HCT116 (cell line): ENCODE data around the gene STXBP5. TPM values are rescaled to one million over a fixed set of nuclear protein-coding genes. Genes with fewer than 3 reads are reported as not detected.

Source experiments
- ATAC-seq: fragments of 200-7000 bp; cut with Tn5 transposase; 2 replicates; pipeline ENCODE4 v1.9.1; 2020; ENCODE audit warnings: mild to moderate bottlenecking, moderate library complexity
- BruUV-seq: library from RNA; stranded (reverse); fragments of 400-500 nt; replicated peaks from 2 replicates; lab custom pipeline; 2021; lab: Mats Ljungman, UMichigan
- CTCF ChIA-PET: fragments of 300-600 bp; sonication (Branson Sonifier 250); formaldehyde crosslinking; loops from one replicate; lab custom pipeline; 2021; ENCODE audit warnings: antibody characterized with exemption; lab: Charles Lee
- POLR2A ChIA-PET: fragments of 300-600, 350-600 bp; sonication (Branson Sonifier 250); formaldehyde crosslinking; loops from one replicate; lab custom pipeline; 2021; ENCODE audit warnings: antibody characterized with exemption; lab: Charles Lee
- RAD21 ChIA-PET, 2 experiments: fragments of 300-600 bp; sonication (Branson Sonifier 250); formaldehyde crosslinking; loops; one replicate each; lab custom pipeline; 2023; ENCODE audit warnings: low total read pairs in 2 of 2; ENCODE audit not compliant: uncharacterized antibody in 2 of 2, unreplicated experiment in 2 of 2, low non-redundant PET in 1 of 2; lab: Charles Lee
- DNase-seq: peaks from one replicate; pipeline ENCODE4 v3.0.0-alpha.2; 2010; ENCODE audit warnings: low read depth, low spot score
- H2AFZ ChIP-seq: fragments of 200-600 bp; shearing (Covaris generic), sonication (generic); 2 replicates; pipeline ENCODE4 v1.6.1; 2017; ENCODE audit warnings: low read depth, mixed run types, mixed read lengths, antibody characterized with exemption, low read length; ENCODE audit not compliant: poor library complexity, severe bottlenecking
- H3K27ac ChIP-seq: 2 replicates; pipeline ENCODE4 v1.5.1; 2012; ENCODE audit warnings: low read depth, low read length
- H3K27me3 ChIP-seq: fragments of 200-600 bp; sonication (generic); 2 replicates; pipeline ENCODE4 v1.6.1; 2016; ENCODE audit warnings: mixed run types, low read length, mixed read lengths; ENCODE audit not compliant: insufficient read depth
- H3K36me3 ChIP-seq, 2 experiments: fragments of 200-500 bp in 1 of 2; fragments of 200-600 bp in 1 of 2; sonication (Bioruptor generic) in 1 of 2; sonication (generic) in 1 of 2; 2 replicates each; pipeline versions ENCODE4 v1.5.1 to v1.6.1; 2014 to 2016; ENCODE audit warnings: low read length in 2 of 2, inconsistent platforms in 1 of 2, mixed read lengths in 1 of 2, mixed run types in 1 of 2; ENCODE audit not compliant: insufficient read depth in 2 of 2, control insufficient read depth in 1 of 2
- H3K4me1 ChIP-seq, 2 experiments: fragments of 200-600 bp in 1 of 2; sonication (generic) in 1 of 2; 2 replicates each; pipeline versions ENCODE4 v1.5.1 to v1.6.1; 2012 to 2017; ENCODE audit warnings: low read length in 2 of 2, inconsistent platforms in 1 of 2, mild to moderate bottlenecking in 1 of 2, mixed read lengths in 1 of 2, mixed run types in 1 of 2, moderate library complexity in 1 of 2; ENCODE audit not compliant: insufficient read depth in 2 of 2, control insufficient read depth in 1 of 2
- H3K4me2 ChIP-seq: fragments of 200-600 bp; sonication (generic); 2 replicates; pipeline ENCODE4 v1.6.1; 2017; ENCODE audit warnings: mixed run types, low read length, mixed read lengths
- H3K4me3 ChIP-seq, 2 experiments: fragments of 200-600 bp in 1 of 2; sonication (generic) in 1 of 2; replicated peaks in 1 of 2; 2 replicates each; pipeline ENCODE4 v1.5.1; 2011 to 2016; ENCODE audit warnings: low read length in 2 of 2, control low read depth in 1 of 2, low read depth in 1 of 2, mild to moderate bottlenecking in 1 of 2, mixed read lengths in 1 of 2, mixed run types in 1 of 2
- H3K79me2 ChIP-seq: fragments of 200-600 bp; sonication (generic); 2 replicates; pipeline ENCODE4 v1.6.1; 2017; ENCODE audit warnings: mild to moderate bottlenecking, mixed run types, low read length, moderate library complexity, mixed read lengths; ENCODE audit not compliant: insufficient read depth
- H3K9ac ChIP-seq: fragments of 200-600 bp; sonication (generic); 2 replicates; pipeline ENCODE4 v1.6.1; 2016; ENCODE audit warnings: low read length, mixed read lengths
- H3K9me2 ChIP-seq: fragments of 200-600 bp; sonication (generic), shearing (Covaris generic); 2 replicates; pipeline ENCODE4 v1.6.1; 2017; ENCODE audit warnings: mixed run types, mild to moderate bottlenecking, moderate library complexity; ENCODE audit not compliant: insufficient read depth
- H3K9me3 ChIP-seq, 2 experiments: fragments of 200-500 bp in 1 of 2; fragments of 200-600 bp in 1 of 2; sonication (Bioruptor generic) in 1 of 2; sonication (generic) in 1 of 2; 2 replicates each; pipeline ENCODE4 v1.6.1; 2014 to 2017; ENCODE audit warnings: low read length in 2 of 2, mixed read lengths in 2 of 2, inconsistent platforms in 1 of 2, low read depth in 1 of 2, mild to moderate bottlenecking in 1 of 2, mixed run types in 1 of 2, moderate library complexity in 1 of 2; ENCODE audit not compliant: control insufficient read depth in 1 of 2, insufficient read depth in 1 of 2
- H4K20me1 ChIP-seq: fragments of 200-600 bp; sonication (generic), shearing (Covaris generic); 2 replicates; pipeline ENCODE4 v1.6.1; 2017; ENCODE audit warnings: mixed run types, mild to moderate bottlenecking, moderate library complexity; ENCODE audit not compliant: insufficient read depth
- CBX3 ChIP-seq: IDR thresholded peaks from 2 replicates; pipeline ENCODE4 v1.6.1; 2012; ENCODE audit warnings: low read depth
- EGR1 ChIP-seq: IDR thresholded peaks from 2 replicates; pipeline ENCODE4 v1.6.1; 2012; ENCODE audit warnings: low read depth
- ELF1 ChIP-seq: IDR thresholded peaks from 2 replicates; pipeline ENCODE4 v1.6.1; 2012; ENCODE audit warnings: low read depth, borderline replicate concordance
- EZH2phosphoT487 ChIP-seq: fragments of 200-600 bp; IDR thresholded peaks from 2 replicates; pipeline ENCODE4 v1.6.1; 2018; ENCODE audit warnings: antibody characterized with exemption, borderline replicate concordance
- POLR2A ChIP-seq: IDR thresholded peaks from 2 replicates; pipeline ENCODE4 v1.7.0; 2011; ENCODE audit warnings: borderline replicate concordance; ENCODE audit not compliant: insufficient read depth, insufficient read length; ENCODE audit errors: extremely low read depth
- RAD21 ChIP-seq: IDR thresholded peaks from 2 replicates; pipeline ENCODE4 v1.6.1; 2012; ENCODE audit warnings: low read depth, mild to moderate bottlenecking
- SIN3A ChIP-seq: IDR thresholded peaks from 2 replicates; pipeline ENCODE4 v1.6.1; 2012; ENCODE audit warnings: low read depth
- SP1 ChIP-seq: IDR thresholded peaks from 2 replicates; pipeline ENCODE4 v1.6.1; 2012; ENCODE audit warnings: low read depth
- SRF ChIP-seq: IDR thresholded peaks from 2 replicates; pipeline ENCODE4 v1.6.1; 2012; ENCODE audit warnings: low read depth
- YY1 ChIP-seq: IDR thresholded peaks from 2 replicates; pipeline ENCODE4 v1.6.1; 2011; ENCODE audit warnings: low read length, low read depth, moderate library complexity, mild to moderate bottlenecking; ENCODE audit not compliant: insufficient replicate concordance; ENCODE audit errors: extremely low read depth
- ZFX ChIP-seq: fragments of 450-650 bp; IDR thresholded peaks from 2 replicates; pipeline ENCODE4 v1.6.1; 2017
- ZNF274 ChIP-seq: fragments of 200-500 bp; sonication (Bioruptor generic); IDR thresholded peaks from 2 replicates; pipeline ENCODE4 v1.6.1; 2014; ENCODE audit warnings: mild to moderate bottlenecking, low read depth, low read length, inconsistent platforms
- intact Hi-C: fragments of 100-400 bp; cut with micrococcal nuclease; formaldehyde crosslinking; loops from 2 replicates; pipeline ENCODE4 v1.10.0; 2022
- total RNA-seq: library from RNA; stranded (reverse); gene quantifications from one replicate; pipeline ENCODE4 v1.2.1, GENCODE V29; 2021; ENCODE audit not compliant: unreplicated experiment
- TF ChIP-seq, protein P1 (sequence below): IDR thresholded peaks from 2 replicates; pipeline ENCODE4 v1.6.1; 2011; ENCODE audit warnings: mild to moderate bottlenecking, low read length, moderate library complexity; ENCODE audit not compliant: insufficient replicate concordance; ENCODE audit errors: extremely low read depth
- TF ChIP-seq, protein P2 (sequence below), 3 experiments: fragments of 200-600 bp in 1 of 3; sonication (generic) in 1 of 3; IDR thresholded peaks in 2 of 3; conservative IDR thresholded peaks in 1 of 3; 2 replicates each; pipeline ENCODE4 v1.5.1; 2012 to 2017; ENCODE audit warnings: low read depth in 2 of 3, low read length in 2 of 3, antibody characterized with exemption in 1 of 3, borderline replicate concordance in 1 of 3, control low read depth in 1 of 3, mild to moderate bottlenecking in 1 of 3, mixed read lengths in 1 of 3, mixed run types in 1 of 3, moderate library complexity in 1 of 3; ENCODE audit not compliant: insufficient read depth in 1 of 3
- TF ChIP-seq, protein P3 (sequence below): IDR thresholded peaks from 2 replicates; pipeline ENCODE4 v1.6.1; 2012

The STXBP5 gene
- total RNA-seq, 1 experiment from 2014 or later: 12.6 TPM

DNA sequence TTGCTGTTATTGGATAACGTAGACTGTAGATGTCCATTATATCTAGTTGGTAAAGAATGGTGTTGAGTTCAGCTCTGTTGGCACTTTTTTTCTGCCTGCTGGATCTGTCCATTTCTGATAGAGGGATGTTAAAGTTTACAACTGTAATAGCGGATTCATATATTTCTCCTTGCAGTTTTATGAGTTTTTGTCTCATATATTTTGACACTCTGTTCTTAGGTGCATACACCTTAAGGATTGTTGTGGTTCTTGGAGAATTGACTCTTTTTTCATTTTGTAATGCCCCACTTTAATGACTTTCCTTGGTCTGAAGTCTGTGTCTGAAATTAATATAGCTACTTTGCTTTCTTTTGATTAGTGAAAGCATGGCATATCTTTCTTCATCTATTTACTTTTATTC, 16.1 kb downstream of the STXBP5 start:
- Histone ChIP-seq H3K9me3 (no peaks in the 10 kb centered on the region), H3K79me2 (peaks cover 5% of the 10 kb centered on the region; the same call in 1 of the 2 replicates), H3K4me3 (no peak overlapping the region), H3K4me2 (no peak overlapping the region), H3K9me2 (no peaks in the 10 kb centered on the region), H4K20me1 (no peaks in the 10 kb centered on the region), H2AFZ (no peak overlapping the region), H3K27me3 (no peaks in the 10 kb centered on the region), H3K36me3 (no peaks in the 10 kb centered on the region), H3K9ac (no peak overlapping the region), H3K4me1 (no peaks in the 10 kb centered on the region), H3K27ac (no peak overlapping the region)
- no TSS peak for BruUV-seq
- DNase-seq (no peak), ATAC-seq (no peak)
- TF ChIP-seq, protein P1, sequence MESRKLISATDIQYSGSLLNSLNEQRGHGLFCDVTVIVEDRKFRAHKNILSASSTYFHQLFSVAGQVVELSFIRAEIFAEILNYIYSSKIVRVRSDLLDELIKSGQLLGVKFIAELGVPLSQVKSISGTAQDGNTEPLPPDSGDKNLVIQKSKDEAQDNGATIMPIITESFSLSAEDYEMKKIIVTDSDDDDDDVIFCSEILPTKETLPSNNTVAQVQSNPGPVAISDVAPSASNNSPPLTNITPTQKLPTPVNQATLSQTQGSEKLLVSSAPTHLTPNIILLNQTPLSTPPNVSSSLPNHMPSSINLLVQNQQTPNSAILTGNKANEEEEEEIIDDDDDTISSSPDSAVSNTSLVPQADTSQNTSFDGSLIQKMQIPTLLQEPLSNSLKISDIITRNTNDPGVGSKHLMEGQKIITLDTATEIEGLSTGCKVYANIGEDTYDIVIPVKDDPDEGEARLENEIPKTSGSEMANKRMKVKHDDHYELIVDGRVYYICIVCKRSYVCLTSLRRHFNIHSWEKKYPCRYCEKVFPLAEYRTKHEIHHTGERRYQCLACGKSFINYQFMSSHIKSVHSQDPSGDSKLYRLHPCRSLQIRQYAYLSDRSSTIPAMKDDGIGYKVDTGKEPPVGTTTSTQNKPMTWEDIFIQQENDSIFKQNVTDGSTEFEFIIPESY: no peak
- ChIA-PET CTCF (no interaction called here), RAD21 (no interaction called here), POLR2A (interaction anchor here (0.8 kb wide), 1 partner anchor 10 kb away, joined by 3 read pairs; no protein-coding TSS in a partner anchor)
- intact Hi-C loops: loop anchor here (5.0 to 10.0 kb wide), 2 partner anchors 318 to 366 kb away; no protein-coding TSS in a partner anchor

DNA sequence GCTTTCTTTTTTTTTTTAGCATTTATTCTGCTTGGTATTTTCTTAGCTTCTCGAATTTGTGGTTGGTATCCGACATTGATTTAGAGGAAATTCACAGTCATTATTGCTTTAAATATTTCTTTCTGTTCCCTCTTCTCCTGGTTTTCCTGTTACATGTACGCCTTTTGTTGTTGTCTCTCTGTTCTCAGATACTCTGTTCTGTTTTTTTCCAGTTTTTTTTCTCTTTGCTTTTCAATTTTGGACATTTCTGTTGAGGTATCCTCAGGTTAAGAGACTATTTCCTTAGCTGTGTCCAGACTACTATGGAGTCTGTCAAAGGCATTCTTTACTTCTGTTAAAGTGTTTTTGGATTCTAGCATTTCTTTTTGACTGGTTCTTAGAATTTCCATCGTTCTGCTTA, 17.5 kb downstream of the STXBP5 start:
- H3K36me3 ChIP-seq: no peaks in the 10 kb centered on the region
- H3K9me2 ChIP-seq: no peaks in the 10 kb centered on the region
- H3K4me3 ChIP-seq: no peak overlapping the region
- ATAC-seq (no peak), DNase-seq (no peak)
- intact Hi-C loops: loop anchor here (5.0 to 10.0 kb wide), 2 partner anchors 319 to 367 kb away; no protein-coding TSS in a partner anchor
- no peak overlapping the region for H3K27ac ChIP-seq
- BruUV-seq: no TSS peak
- H2AFZ ChIP-seq: no peak overlapping the region
- H3K79me2 ChIP-seq: peaks cover 5% of the 10 kb centered on the region; the same call in 1 of the 2 replicates
- TF ChIP-seq EGR1 (no peak), EZH2phosphoT487 (no peak), RAD21 (no peak), SRF (no peak), ZNF274 (no peak), POLR2A (no peak), ELF1 (no peak), SP1 (no peak), YY1 (no peak), ZFX (no peak), SIN3A (no peak), CBX3 (no peak)
- TF ChIP-seq, protein P2, sequence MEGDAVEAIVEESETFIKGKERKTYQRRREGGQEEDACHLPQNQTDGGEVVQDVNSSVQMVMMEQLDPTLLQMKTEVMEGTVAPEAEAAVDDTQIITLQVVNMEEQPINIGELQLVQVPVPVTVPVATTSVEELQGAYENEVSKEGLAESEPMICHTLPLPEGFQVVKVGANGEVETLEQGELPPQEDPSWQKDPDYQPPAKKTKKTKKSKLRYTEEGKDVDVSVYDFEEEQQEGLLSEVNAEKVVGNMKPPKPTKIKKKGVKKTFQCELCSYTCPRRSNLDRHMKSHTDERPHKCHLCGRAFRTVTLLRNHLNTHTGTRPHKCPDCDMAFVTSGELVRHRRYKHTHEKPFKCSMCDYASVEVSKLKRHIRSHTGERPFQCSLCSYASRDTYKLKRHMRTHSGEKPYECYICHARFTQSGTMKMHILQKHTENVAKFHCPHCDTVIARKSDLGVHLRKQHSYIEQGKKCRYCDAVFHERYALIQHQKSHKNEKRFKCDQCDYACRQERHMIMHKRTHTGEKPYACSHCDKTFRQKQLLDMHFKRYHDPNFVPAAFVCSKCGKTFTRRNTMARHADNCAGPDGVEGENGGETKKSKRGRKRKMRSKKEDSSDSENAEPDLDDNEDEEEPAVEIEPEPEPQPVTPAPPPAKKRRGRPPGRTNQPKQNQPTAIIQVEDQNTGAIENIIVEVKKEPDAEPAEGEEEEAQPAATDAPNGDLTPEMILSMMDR (IDR thresholded peaks at IDR 0.05 in 2 of 3, conservative IDR thresholded peaks at IDR 0.05 in 1 of 3; ENCODE audit: borderline replicate concordance in 1 of 3, insufficient read depth in 1 of 3, low read depth in 2 of 3, low read length in 2 of 3): no peak
- TF ChIP-seq, protein P3, sequence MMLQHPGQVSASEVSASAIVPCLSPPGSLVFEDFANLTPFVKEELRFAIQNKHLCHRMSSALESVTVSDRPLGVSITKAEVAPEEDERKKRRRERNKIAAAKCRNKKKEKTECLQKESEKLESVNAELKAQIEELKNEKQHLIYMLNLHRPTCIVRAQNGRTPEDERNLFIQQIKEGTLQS: no peak
- H3K9me3 ChIP-seq: no peaks in the 10 kb centered on the region
- POLR2A ChIA-PET: no interaction called here
- CTCF ChIA-PET: no interaction called here
- no peak overlapping the region for H3K4me2 ChIP-seq
- no peaks in the 10 kb centered on the region for H4K20me1 ChIP-seq
- no peak overlapping the region for H3K9ac ChIP-seq
- H3K4me1 ChIP-seq: no peaks in the 10 kb centered on the region
- no peaks in the 10 kb centered on the region for H3K27me3 ChIP-seq
- RAD21 ChIA-PET: no interaction called here
